Skeletal muscle cell (primary cell): ENCODE data around the gene KCNK18.

Experiments
- DNase-seq: peaks from one replicate; pipeline ENCODE4 v3.0.0-alpha.2; 2010; ENCODE audit warnings: low read depth
- H3K4me3 ChIP-seq: 2 replicates; pipeline ENCODE4 v1.5.1; 2011; ENCODE audit warnings: low read depth, mild to moderate bottlenecking, control low read depth, low read length, moderate library complexity

Gene KCNK18

GRCh38 chr10:117242463-117242832 lies 45.2 kb downstream of the KCNK18 start:
- no peak for DNase-seq
- no peak overlapping the region for H3K4me3 ChIP-seq

GRCh38 chr10:117246997-117247671 lies 49.8 kb downstream of the KCNK18 start:
- DNase-seq: no peak
- H3K4me3 ChIP-seq: no peak overlapping the region

GRCh38 chr10:117248750-117249465 lies 51.6 kb downstream of the KCNK18 start:
- H3K4me3 ChIP-seq: no peak overlapping the region
- no peak for DNase-seq

GRCh38 chr10:117249493-117250093 lies 52.3 kb downstream of the KCNK18 start:
- no peak for DNase-seq
- H3K4me3 ChIP-seq: no peak overlapping the region

- no peak overlapping the region for H3K4me3 ChIP-seq
- no peak for DNase-seq
These were observed 53.1 kb downstream of the KCNK18 start for GRCh38 chr10:117250411-117250810.

GRCh38 chr10:117253908-117254307 lies 56.6 kb downstream of the KCNK18 start:
- no peak for DNase-seq
- no peak overlapping the region for H3K4me3 ChIP-seq

- DNase-seq: no peak
- no peak overlapping the region for H3K4me3 ChIP-seq
These were observed 57.0 kb downstream of the KCNK18 start for GRCh38 chr10:117254338-117254737.

GRCh38 chr10:117254774-117255735 lies 57.8 kb downstream of the KCNK18 start:
- no peak for DNase-seq

GRCh38 chr10:117255835-117256460 lies 58.7 kb downstream of the KCNK18 start:
- no peak for DNase-seq
- no peak overlapping the region for H3K4me3 ChIP-seq

More at GRCh38 chr10:117254774-117255735, 57.8 kb downstream of the KCNK18 start:
- H3K4me3 ChIP-seq: no peak overlapping the region

GRCh38 chr10:117256910-117257309 lies 59.6 kb downstream of the KCNK18 start:
- H3K4me3 ChIP-seq: no peak overlapping the region
- DNase-seq: no peak

GRCh38 chr10:117257721-117258120 lies 60.4 kb downstream of the KCNK18 start:
- DNase-seq: no peak
- no peak overlapping the region for H3K4me3 ChIP-seq

- H3K4me3 ChIP-seq: no peak overlapping the region
- no peak for DNase-seq
These were observed 62.0 kb downstream of the KCNK18 start for GRCh38 chr10:117259279-117259678.
